GM12878 (cell line): ENCODE measurements around the gene BTF3. TPM values are rescaled to one million over a fixed set of nuclear protein-coding genes. Genes with fewer than 3 reads are reported as not detected.

ENCODE experiments used
- ASH2L ChIP-seq: fragments of 300-600, 200-600 bp; sonication (generic); IDR thresholded peaks from 2 replicates; pipeline ENCODE4 v1.6.1; 2017; ENCODE audit warnings: low read depth, mild to moderate bottlenecking, borderline replicate concordance
- BMI1 ChIP-seq: fragments of 450-650 bp; IDR thresholded peaks from 2 replicates; pipeline ENCODE4 v1.6.1; 2016; ENCODE audit warnings: mild to moderate bottlenecking, moderate library complexity, borderline replicate concordance
- CREM ChIP-seq: IDR thresholded peaks from 2 replicates; pipeline ENCODE4 v1.6.1; 2014; ENCODE audit warnings: antibody characterized with exemption, low read depth
- DPF2 ChIP-seq: fragments of 450-650 bp; IDR thresholded peaks from 2 replicates; pipeline ENCODE4 v1.6.1; 2017; ENCODE audit warnings: mild to moderate bottlenecking
- HCFC1 ChIP-seq: fragments of 150-350 bp; IDR thresholded peaks from 2 replicates; pipeline ENCODE4 v1.6.1; 2014; ENCODE audit warnings: low read length
- IKZF1 ChIP-seq: fragments of 450-650 bp; conservative IDR thresholded peaks from 2 replicates; pipeline ENCODE4 v1.6.1; 2017; ENCODE audit warnings: antibody characterized with exemption, mild to moderate bottlenecking
- LARP7 ChIP-seq: fragments of 450-650 bp; IDR thresholded peaks from 2 replicates; pipeline ENCODE4 v1.6.1; 2017; ENCODE audit warnings: mild to moderate bottlenecking
- RAD51 ChIP-seq: fragments of 450-650 bp; IDR thresholded peaks from 2 replicates; pipeline ENCODE4 v1.6.1; 2016; ENCODE audit warnings: moderate library complexity, mild to moderate bottlenecking, inconsistent platforms
- SMAD5 ChIP-seq: IDR thresholded peaks from 2 replicates; pipeline ENCODE4 v1.6.1; 2016; ENCODE audit warnings: antibody characterized with exemption, low read depth
- SRF ChIP-seq, 2 experiments: IDR thresholded peaks; 2 replicates each; pipeline ENCODE4 v1.6.1; 2011; ENCODE audit warnings: low read depth in 2 of 2, low read length in 2 of 2, mild to moderate bottlenecking in 1 of 2, moderate library complexity in 1 of 2
- polyA plus RNA-seq, 11 experiments: library from polyadenylated mRNA; depleted of rRNA in 4 of 11; unstranded in 6 of 11; stranded (reverse) in 5 of 11; fragments of >200 nt; fragmentation: Nextera tagmentation in 4 of 11; fragmentation: Illumina TruSeq in 1 of 11; extraction: Ambion mirVana in 4 of 11; extraction: Trizol in 1 of 11; gene quantifications; 1 replicate in 1 of 11; 2 replicates in 10 of 11; pipeline versions ENCODE4 v1.2.1 to v1.2.3, GENCODE V29; 2011 to 2016; ENCODE audit warnings: inconsistent platforms in 2 of 11, missing spikeins in 2 of 11, low read depth in 1 of 11
- total RNA-seq, 4 experiments: library from RNA; depleted of rRNA in 3 of 4; stranded (reverse); fragments of >200 nt in 3 of 4; fragmentation: Illumina TruSeq in 1 of 4; extraction: Trizol in 1 of 4; gene quantifications; 2 replicates each; pipeline versions ENCODE4 v1.2.1 to v1.2.3, GENCODE V29; 2013 to 2021
- TF ChIP-seq, protein P1 (sequence below): fragments of 450-650 bp; formaldehyde crosslinking; IDR thresholded peaks from 2 replicates; pipeline ENCODE4 v1.4.0; 2020; ENCODE audit warnings: mild to moderate bottlenecking, moderate library complexity
- TF ChIP-seq, protein P2 (sequence below): IDR thresholded peaks from 2 replicates; pipeline ENCODE4 v1.6.1; 2011; ENCODE audit warnings: low read depth, low read length, improper control_type of control experiment, borderline replicate concordance
- TF ChIP-seq, protein P3 (sequence below): fragments of 450-650 bp; IDR thresholded peaks from 2 replicates; pipeline ENCODE4 v1.6.1; 2017; ENCODE audit warnings: mild to moderate bottlenecking, moderate library complexity
- TF ChIP-seq, protein P4 (sequence below): IDR thresholded peaks from 2 replicates; pipeline ENCODE4 v1.6.1; 2011; ENCODE audit warnings: mild to moderate bottlenecking, low read depth, low read length, moderate library complexity; ENCODE audit not compliant: insufficient replicate concordance
- TF ChIP-seq, protein P5 (sequence below): fragments of 150-350 bp; IDR thresholded peaks from 2 replicates; pipeline ENCODE4 v1.6.1; 2016; ENCODE audit warnings: low read depth, low read length

Gene BTF3
- total and polyA plus RNA-seq, 10 of the 15 experiments (the other 5 are each of a cell fraction or from before 2014, with no cell fraction given): 492 to 1,650 (median 904) TPM

DNA sequence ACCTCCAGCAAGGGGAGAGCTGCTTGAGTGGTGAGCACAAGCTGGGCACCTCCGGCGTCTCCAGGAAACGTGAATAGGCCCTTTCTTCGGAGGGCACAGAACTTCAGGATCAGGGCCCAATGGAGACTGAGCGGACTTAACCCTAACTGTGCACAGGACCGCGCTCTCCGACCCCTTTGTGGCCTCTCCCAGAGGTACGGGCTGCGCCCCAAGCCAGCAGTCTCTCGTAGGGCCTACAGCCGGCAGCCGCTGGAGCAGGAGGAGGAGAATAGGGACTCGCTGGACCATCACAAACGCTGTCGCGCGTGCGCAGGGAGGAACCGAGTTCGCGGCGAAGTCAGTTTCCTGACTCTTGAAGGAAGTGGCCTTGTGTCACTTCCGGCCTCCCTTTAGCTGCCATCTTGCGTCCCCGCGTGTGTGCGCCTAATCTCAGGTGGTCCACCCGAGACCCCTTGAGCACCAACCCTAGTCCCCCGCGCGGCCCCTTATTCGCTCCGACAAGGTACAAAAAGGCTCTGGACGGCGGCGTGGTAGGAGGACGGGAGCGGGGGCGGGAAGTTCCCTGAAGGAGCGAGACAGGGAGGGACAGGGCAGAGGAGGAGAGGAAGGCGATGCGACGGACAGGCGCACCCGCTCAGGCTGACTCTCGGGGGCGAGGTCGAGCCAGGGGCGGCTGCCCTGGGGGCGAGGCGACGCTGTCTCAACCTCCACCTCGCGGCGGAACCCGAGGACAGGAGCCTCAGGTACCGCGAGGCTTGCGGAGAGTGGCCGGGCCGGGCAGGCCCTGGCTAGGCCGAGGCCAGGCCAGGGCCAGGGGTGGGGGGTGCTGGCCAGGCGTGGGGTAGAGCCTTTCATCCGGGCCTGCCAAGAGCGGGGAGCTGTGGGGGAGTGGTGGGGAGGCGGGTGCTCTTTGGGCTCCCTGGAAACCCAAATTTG, at the start of gene BTF3 (continued):
- TF ChIP-seq, protein P1, sequence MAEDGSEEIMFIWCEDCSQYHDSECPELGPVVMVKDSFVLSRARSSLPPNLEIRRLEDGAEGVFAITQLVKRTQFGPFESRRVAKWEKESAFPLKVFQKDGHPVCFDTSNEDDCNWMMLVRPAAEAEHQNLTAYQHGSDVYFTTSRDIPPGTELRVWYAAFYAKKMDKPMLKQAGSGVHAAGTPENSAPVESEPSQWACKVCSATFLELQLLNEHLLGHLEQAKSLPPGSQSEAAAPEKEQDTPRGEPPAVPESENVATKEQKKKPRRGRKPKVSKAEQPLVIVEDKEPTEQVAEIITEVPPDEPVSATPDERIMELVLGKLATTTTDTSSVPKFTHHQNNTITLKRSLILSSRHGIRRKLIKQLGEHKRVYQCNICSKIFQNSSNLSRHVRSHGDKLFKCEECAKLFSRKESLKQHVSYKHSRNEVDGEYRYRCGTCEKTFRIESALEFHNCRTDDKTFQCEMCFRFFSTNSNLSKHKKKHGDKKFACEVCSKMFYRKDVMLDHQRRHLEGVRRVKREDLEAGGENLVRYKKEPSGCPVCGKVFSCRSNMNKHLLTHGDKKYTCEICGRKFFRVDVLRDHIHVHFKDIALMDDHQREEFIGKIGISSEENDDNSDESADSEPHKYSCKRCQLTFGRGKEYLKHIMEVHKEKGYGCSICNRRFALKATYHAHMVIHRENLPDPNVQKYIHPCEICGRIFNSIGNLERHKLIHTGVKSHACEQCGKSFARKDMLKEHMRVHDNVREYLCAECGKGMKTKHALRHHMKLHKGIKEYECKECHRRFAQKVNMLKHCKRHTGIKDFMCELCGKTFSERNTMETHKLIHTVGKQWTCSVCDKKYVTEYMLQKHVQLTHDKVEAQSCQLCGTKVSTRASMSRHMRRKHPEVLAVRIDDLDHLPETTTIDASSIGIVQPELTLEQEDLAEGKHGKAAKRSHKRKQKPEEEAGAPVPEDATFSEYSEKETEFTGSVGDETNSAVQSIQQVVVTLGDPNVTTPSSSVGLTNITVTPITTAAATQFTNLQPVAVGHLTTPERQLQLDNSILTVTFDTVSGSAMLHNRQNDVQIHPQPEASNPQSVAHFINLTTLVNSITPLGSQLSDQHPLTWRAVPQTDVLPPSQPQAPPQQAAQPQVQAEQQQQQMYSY (CRISPR knock-in tag): no peak
- TF ChIP-seq, protein P2, sequence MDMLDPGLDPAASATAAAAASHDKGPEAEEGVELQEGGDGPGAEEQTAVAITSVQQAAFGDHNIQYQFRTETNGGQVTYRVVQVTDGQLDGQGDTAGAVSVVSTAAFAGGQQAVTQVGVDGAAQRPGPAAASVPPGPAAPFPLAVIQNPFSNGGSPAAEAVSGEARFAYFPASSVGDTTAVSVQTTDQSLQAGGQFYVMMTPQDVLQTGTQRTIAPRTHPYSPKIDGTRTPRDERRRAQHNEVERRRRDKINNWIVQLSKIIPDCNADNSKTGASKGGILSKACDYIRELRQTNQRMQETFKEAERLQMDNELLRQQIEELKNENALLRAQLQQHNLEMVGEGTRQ: no peak
- peak; percentile 7; the same call in 1 of the 2 replicates for TF ChIP-seq LARP7
- TF ChIP-seq CREM: peak; percentile 72; the same call in 1 of the 2 replicates
- TF ChIP-seq SRF (IDR thresholded peaks at IDR 0.05; ENCODE audit: low read depth in 2 of 2, low read length in 2 of 2): no peak
- TF ChIP-seq ASH2L: 0 out of 2 replicates have a peak, but pooled peaks have one; percentile 15
- TF ChIP-seq IKZF1: peak; percentile 75
- TF ChIP-seq, protein P3, sequence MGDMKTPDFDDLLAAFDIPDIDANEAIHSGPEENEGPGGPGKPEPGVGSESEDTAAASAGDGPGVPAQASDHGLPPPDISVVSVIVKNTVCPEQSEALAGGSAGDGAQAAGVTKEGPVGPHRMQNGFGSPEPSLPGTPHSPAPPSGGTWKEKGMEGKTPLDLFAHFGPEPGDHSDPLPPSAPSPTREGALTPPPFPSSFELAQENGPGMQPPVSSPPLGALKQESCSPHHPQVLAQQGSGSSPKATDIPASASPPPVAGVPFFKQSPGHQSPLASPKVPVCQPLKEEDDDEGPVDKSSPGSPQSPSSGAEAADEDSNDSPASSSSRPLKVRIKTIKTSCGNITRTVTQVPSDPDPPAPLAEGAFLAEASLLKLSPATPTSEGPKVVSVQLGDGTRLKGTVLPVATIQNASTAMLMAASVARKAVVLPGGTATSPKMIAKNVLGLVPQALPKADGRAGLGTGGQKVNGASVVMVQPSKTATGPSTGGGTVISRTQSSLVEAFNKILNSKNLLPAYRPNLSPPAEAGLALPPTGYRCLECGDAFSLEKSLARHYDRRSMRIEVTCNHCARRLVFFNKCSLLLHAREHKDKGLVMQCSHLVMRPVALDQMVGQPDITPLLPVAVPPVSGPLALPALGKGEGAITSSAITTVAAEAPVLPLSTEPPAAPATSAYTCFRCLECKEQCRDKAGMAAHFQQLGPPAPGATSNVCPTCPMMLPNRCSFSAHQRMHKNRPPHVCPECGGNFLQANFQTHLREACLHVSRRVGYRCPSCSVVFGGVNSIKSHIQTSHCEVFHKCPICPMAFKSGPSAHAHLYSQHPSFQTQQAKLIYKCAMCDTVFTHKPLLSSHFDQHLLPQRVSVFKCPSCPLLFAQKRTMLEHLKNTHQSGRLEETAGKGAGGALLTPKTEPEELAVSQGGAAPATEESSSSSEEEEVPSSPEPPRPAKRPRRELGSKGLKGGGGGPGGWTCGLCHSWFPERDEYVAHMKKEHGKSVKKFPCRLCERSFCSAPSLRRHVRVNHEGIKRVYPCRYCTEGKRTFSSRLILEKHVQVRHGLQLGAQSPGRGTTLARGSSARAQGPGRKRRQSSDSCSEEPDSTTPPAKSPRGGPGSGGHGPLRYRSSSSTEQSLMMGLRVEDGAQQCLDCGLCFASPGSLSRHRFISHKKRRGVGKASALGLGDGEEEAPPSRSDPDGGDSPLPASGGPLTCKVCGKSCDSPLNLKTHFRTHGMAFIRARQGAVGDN: peak; percentile 47; the same call in 1 of the 2 replicates
- TF ChIP-seq DPF2: peak; percentile 39; the same call in 1 of the 2 replicates
- TF ChIP-seq HCFC1: 0 out of 2 replicates have a peak, but pooled peaks have one; percentile 34
- no peak for TF ChIP-seq BMI1
- TF ChIP-seq, protein P4, sequence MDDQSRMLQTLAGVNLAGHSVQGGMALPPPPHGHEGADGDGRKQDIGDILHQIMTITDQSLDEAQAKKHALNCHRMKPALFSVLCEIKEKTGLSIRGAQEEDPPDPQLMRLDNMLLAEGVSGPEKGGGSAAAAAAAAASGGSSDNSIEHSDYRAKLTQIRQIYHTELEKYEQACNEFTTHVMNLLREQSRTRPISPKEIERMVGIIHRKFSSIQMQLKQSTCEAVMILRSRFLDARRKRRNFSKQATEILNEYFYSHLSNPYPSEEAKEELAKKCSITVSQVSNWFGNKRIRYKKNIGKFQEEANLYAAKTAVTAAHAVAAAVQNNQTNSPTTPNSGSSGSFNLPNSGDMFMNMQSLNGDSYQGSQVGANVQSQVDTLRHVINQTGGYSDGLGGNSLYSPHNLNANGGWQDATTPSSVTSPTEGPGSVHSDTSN: no peak
- TF ChIP-seq RAD51: no peak
- TF ChIP-seq, protein P5, sequence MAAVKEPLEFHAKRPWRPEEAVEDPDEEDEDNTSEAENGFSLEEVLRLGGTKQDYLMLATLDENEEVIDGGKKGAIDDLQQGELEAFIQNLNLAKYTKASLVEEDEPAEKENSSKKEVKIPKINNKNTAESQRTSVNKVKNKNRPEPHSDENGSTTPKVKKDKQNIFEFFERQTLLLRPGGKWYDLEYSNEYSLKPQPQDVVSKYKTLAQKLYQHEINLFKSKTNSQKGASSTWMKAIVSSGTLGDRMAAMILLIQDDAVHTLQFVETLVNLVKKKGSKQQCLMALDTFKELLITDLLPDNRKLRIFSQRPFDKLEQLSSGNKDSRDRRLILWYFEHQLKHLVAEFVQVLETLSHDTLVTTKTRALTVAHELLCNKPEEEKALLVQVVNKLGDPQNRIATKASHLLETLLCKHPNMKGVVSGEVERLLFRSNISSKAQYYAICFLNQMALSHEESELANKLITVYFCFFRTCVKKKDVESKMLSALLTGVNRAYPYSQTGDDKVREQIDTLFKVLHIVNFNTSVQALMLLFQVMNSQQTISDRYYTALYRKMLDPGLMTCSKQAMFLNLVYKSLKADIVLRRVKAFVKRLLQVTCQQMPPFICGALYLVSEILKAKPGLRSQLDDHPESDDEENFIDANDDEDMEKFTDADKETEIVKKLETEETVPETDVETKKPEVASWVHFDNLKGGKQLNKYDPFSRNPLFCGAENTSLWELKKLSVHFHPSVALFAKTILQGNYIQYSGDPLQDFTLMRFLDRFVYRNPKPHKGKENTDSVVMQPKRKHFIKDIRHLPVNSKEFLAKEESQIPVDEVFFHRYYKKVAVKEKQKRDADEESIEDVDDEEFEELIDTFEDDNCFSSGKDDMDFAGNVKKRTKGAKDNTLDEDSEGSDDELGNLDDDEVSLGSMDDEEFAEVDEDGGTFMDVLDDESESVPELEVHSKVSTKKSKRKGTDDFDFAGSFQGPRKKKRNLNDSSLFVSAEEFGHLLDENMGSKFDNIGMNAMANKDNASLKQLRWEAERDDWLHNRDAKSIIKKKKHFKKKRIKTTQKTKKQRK: no peak
- TF ChIP-seq SMAD5: peak; percentile 96
